Measurements from ENCODE around the gene APBB2.

GRCh38 chr4:41257906-41258305, 43.6 kb upstream of the APBB2 start:
- TF ChIP-seq CTCF (IDR thresholded peaks at IDR 0.05) (no peak), POLR2A (IDR thresholded peaks at IDR 0.05) (no peak)

Data from heart left ventricle (tissue), 13 donors.